K562 (cell line): ENCODE data around the gene UBE2L3. TPM values are rescaled to one million over a fixed set of nuclear protein-coding genes. Genes with fewer than 3 reads are reported as not detected.

ENCODE experiments used
- ARID2 ChIP-seq: fragments of 450-650 bp; IDR thresholded peaks from 2 replicates; pipeline ENCODE4 v1.6.1; 2017; ENCODE audit warnings: antibody characterized with exemption, mild to moderate bottlenecking
- HMGXB4 ChIP-seq: sonication (generic); formaldehyde crosslinking; IDR thresholded peaks from 2 replicates; pipeline ENCODE4 v1.8.1; 2023; ENCODE audit warnings: mild to moderate bottlenecking, missing genetic modification reagents
- ILF3 ChIP-seq: fragments of 450-650 bp; IDR thresholded peaks from 2 replicates; pipeline ENCODE4 v1.6.1; 2018; ENCODE audit warnings: antibody characterized with exemption, mild to moderate bottlenecking, moderate library complexity, borderline replicate concordance
- KLF13 ChIP-seq: fragments of 450-650 bp; IDR thresholded peaks from 2 replicates; pipeline ENCODE4 v1.6.1; 2016; ENCODE audit warnings: missing genetic modification characterization, low read depth, mild to moderate bottlenecking, missing compliant biosample characterization, moderate library complexity, borderline replicate concordance
- PYGO2 ChIP-seq: fragments of 450-650 bp; IDR thresholded peaks from 2 replicates; pipeline ENCODE4 v1.6.1; 2016; ENCODE audit warnings: mild to moderate bottlenecking, missing genetic modification characterization, moderate library complexity, missing compliant biosample characterization
- RBM15 ChIP-seq: fragments of 200-400 bp; formaldehyde crosslinking; IDR thresholded peaks from 2 replicates; pipeline ENCODE4 v1.6.1; 2018; ENCODE audit warnings: mild to moderate bottlenecking, low read length, moderate library complexity; ENCODE audit not compliant: insufficient read depth
- RCOR1 ChIP-seq, 2 experiments: IDR thresholded peaks; 2 replicates each; pipeline ENCODE4 v1.6.1; 2012; ENCODE audit warnings: low read depth in 2 of 2, low read length in 2 of 2, borderline replicate concordance in 1 of 2, improper control_type of control experiment in 1 of 2
- SIX5 ChIP-seq, 2 experiments: IDR thresholded peaks; 2 replicates each; pipeline ENCODE4 v1.6.1; 2011; ENCODE audit warnings: low read length in 2 of 2, borderline replicate concordance in 1 of 2, low read depth in 1 of 2, mild to moderate bottlenecking in 1 of 2, moderate library complexity in 1 of 2; ENCODE audit not compliant: insufficient read depth in 1 of 2
- TCF7L2 ChIP-seq: fragments of 150-350 bp; IDR thresholded peaks from 2 replicates; pipeline ENCODE4 v1.6.1; 2016; ENCODE audit warnings: low read depth, mild to moderate bottlenecking, low read length, moderate library complexity
- UBTF ChIP-seq, 2 experiments: IDR thresholded peaks; 2 replicates each; pipeline ENCODE4 v1.6.1; 2012; ENCODE audit warnings: improper control_type of control experiment in 2 of 2, low read depth in 2 of 2, low read length in 2 of 2, borderline replicate concordance in 1 of 2
- ZBTB33 ChIP-seq: sonication (generic); formaldehyde crosslinking; IDR thresholded peaks from 2 replicates; pipeline ENCODE4 v1.8.1; 2023; ENCODE audit warnings: mild to moderate bottlenecking, missing genetic modification reagents
- ZC3H8 ChIP-seq: fragments of 450-650 bp; IDR thresholded peaks from 2 replicates; pipeline ENCODE4 v1.6.1; 2017
- ZFP1 ChIP-seq: fragments of 450-650 bp; formaldehyde crosslinking; IDR thresholded peaks from 2 replicates; pipeline ENCODE4 v1.4.0; 2020; ENCODE audit warnings: mild to moderate bottlenecking, mixed read lengths
- ZKSCAN3 ChIP-seq: fragments of 250-450 bp; sonication (Bioruptor Pico); IDR thresholded peaks from 2 replicates; pipeline ENCODE4 v1.4.0; 2020
- polyA plus RNA-seq, 8 experiments: library from polyadenylated mRNA; depleted of rRNA in 4 of 8; stranded (reverse) in 5 of 8; unstranded in 3 of 8; fragments of >200 nt; fragmentation: Nextera tagmentation in 2 of 8; fragmentation: Illumina TruSeq in 1 of 8; extraction: Ambion mirVana in 2 of 8; extraction: Trizol in 1 of 8; gene quantifications; 2 replicates each; pipeline versions ENCODE4 v1.2.1 to v1.2.3, GENCODE V29; 2011 to 2014; ENCODE audit warnings: inconsistent platforms in 1 of 8, missing spikeins in 1 of 8
- total RNA-seq, 7 experiments: library from RNA; depleted of rRNA in 6 of 7; stranded (reverse); fragments of >200 nt in 6 of 7; fragmentation: Illumina TruSeq in 2 of 7; extraction: Trizol in 2 of 7; gene quantifications; 2 replicates each; pipeline versions ENCODE4 v1.2.1 to v1.2.3, GENCODE V29; 2011 to 2021; ENCODE audit warnings: low replicate concordance in 1 of 7
- TF ChIP-seq, protein P1 (sequence below): fragments of 450-650 bp; IDR thresholded peaks from one replicate; pipeline ENCODE4 v1.6.1; 2018; ENCODE audit warnings: mild to moderate bottlenecking, moderate library complexity; ENCODE audit not compliant: partially characterized antibody
- TF ChIP-seq, protein P2 (sequence below): fragments of 450-650 bp; IDR thresholded peaks from 2 replicates; pipeline ENCODE4 v1.6.1; 2014; ENCODE audit warnings: low read depth, mild to moderate bottlenecking, moderate library complexity, borderline replicate concordance

UBE2L3 gene
- total and polyA plus RNA-seq, 9 of the 15 experiments (the other 6 are each of a cell fraction or from before 2014, with no cell fraction given), result 215 to 625 (median 285) TPM

DNA sequence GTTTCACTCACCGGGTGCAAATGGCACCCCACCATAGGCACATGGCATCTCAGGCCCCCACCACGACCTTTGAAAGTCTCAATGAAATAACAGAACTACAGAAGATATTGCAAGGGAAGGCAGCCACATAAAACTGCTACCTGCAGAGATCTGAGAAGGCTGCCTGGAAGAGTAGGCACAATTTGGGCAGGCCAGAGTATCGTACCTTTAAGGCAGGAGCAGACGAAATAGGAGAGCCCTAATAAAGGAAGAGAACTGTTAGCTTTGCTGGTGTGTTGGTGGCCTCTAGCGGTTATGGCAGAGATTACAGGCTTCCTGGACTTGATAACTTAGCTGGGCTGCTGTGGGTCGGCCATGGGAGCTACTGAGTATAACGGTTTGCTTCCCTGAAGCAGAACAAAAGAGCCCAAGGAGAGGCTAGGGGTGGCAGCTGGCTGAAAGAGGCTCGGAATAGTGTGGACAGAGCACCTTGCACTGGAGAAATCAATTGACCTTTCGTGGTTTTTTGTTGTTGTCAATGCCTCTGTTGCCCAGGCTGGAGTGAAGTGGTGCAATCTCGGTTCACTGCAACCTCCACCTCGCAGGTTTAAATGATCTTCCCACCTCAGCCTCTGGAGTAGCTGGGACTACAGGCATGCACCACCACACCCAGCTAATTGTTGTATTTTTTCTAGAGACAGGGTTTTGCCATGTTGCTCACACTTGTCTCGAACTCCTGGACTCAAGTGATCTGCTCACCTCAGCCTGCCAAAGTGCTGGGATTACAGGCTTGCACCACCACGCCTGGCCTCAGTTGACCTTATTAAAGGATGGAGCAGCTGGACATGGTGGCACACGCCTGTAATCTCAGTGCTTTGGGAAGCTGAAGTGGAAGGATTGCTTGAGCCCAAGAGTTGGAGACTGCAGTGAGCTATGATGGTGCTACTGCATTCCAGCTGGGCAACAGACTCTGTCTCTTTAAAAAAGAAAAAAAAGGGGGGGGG is 79.4 kb downstream of the UBE2L3 start (continued):
- TF ChIP-seq SIX5 (IDR thresholded peaks at IDR 0.05; ENCODE audit: borderline replicate concordance in 1 of 2, insufficient read depth in 1 of 2, low read depth in 1 of 2, low read length in 2 of 2) (no peak), HMGXB4 (CRISPR knock-in tag) (peak; percentile 63; the same call in 1 of the 2 replicates), ZC3H8 (no peak), ZFP1 (CRISPR knock-in tag) (no peak), PYGO2 (tag) (no peak), UBTF (IDR thresholded peaks at IDR 0.05; ENCODE audit: borderline replicate concordance in 1 of 2, low read depth in 2 of 2, low read length in 2 of 2) (no peak), ZBTB33 (CRISPR knock-in tag) (no peak), TCF7L2 (peak; percentile 42; the same call in 1 of the 2 replicates), KLF13 (tag) (no peak), ILF3 (no peak), RCOR1 (IDR thresholded peaks at IDR 0.05; ENCODE audit: borderline replicate concordance in 1 of 2, low read depth in 2 of 2, low read length in 2 of 2) (peak; percentile 49 to 95; a peak in 2 of 4 replicates), RBM15 (no peak), ARID2 (no peak), ZKSCAN3 (no peak)
- TF ChIP-seq, protein P1, sequence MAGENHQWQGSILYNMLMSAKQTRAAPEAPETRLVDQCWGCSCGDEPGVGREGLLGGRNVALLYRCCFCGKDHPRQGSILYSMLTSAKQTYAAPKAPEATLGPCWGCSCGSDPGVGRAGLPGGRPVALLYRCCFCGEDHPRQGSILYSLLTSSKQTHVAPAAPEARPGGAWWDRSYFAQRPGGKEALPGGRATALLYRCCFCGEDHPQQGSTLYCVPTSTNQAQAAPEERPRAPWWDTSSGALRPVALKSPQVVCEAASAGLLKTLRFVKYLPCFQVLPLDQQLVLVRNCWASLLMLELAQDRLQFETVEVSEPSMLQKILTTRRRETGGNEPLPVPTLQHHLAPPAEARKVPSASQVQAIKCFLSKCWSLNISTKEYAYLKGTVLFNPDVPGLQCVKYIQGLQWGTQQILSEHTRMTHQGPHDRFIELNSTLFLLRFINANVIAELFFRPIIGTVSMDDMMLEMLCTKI, result no peak
- TF ChIP-seq, protein P2, sequence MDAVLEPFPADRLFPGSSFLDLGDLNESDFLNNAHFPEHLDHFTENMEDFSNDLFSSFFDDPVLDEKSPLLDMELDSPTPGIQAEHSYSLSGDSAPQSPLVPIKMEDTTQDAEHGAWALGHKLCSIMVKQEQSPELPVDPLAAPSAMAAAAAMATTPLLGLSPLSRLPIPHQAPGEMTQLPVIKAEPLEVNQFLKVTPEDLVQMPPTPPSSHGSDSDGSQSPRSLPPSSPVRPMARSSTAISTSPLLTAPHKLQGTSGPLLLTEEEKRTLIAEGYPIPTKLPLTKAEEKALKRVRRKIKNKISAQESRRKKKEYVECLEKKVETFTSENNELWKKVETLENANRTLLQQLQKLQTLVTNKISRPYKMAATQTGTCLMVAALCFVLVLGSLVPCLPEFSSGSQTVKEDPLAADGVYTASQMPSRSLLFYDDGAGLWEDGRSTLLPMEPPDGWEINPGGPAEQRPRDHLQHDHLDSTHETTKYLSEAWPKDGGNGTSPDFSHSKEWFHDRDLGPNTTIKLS, result no peak
